Left renal pelvis (tissue), 4 donors: ENCODE data around the gene DDIT4. TPM values are rescaled to one million over a fixed set of nuclear protein-coding genes. Genes with fewer than 3 reads are reported as not detected.

Source experiments
- DNase-seq, 4 donors: peaks; one replicate each; pipeline ENCODE4 v3.0.0-alpha.2; 2013; ENCODE audit warnings: low read depth in 4 of 4, low spot score in 3 of 4
- polyA plus RNA-seq, 4 donors: library from polyadenylated mRNA; unstranded; fragments of 120-200 nt; gene quantifications; one replicate each; pipeline ENCODE4 v1.2.1, GENCODE V29; 2013; ENCODE audit not compliant: insufficient read length in 4 of 4

The DDIT4 gene
- polyA plus RNA-seq, 4 donors, result 35.6 to 68.8 (median 54.1) TPM

DNA sequence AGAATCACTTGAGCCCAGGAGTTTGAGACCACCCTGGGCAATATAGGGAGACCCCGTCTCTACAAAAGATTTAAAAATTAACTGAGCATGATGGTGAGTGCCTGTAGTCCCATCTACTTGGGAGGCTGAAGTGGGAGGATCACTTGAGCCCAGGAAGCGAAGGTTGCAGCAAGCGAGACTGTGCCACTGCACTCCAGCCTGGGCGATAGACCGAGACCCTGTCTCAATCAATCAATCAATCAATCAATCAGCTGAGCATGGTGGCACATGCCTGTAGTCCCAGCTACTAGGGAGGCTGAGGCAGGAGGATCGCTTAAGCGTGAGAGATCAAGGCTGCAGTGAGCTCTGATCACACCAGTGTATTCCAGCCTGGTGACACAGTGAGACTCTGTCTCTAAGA is 40.5 kb downstream of the DDIT4 start:
- no peak for DNase-seq

DNA sequence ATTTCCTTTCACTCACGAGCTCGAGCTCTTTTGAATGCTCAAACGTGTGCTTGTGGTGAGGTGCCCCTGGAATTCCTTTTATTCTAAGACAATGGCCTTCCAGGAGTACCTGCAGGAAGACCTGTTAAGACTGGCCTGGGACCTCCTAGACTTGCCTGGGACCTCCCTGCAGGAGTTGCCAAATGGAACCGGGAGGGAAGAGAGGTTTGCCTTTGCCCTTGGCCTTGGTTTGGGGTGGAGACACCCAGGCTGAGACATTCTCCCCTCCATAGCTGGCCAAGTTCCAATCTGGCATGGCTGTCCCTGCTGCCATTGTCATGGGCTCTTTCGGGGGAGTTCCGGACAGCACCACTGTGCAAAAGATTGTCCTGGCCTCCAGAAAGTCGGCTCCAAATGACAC is 41.3 kb downstream of the DDIT4 start:
- DNase-seq, result no peak

DNA sequence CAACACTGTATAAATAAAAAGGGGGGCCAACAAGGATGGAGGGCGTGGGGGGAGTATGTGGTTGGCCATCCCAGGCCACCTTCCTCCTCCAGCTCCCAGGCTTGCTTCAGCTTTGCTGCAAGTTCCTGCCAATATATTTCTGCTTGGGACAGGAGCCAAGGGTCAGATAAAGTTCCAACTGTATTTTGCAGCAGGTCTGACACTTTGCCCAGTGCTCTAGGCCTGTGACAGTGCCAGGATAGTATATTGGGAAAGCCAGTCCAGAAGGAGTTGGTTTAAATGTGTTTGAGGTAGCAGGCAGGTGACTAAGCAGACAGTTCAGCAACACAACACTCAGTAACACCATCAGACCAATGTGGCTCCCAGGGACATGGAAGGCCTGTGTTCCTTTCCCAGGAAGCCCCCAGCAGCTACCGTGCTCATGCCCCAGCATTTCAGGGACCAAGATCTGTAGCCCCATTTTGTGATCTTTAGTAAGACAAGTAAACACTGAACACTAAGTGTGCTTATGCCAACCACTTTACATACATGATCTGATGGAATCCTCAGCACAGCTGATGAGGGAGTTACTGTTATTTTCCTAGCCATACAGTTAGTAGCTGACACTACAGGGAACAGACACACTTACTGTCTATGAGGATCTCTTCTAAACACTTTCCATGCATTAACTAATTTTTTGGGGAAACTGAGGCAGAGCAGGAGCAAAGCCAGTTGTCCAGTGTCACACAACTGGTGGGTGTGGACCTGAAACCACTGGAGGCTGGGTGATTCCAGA is 42.1 kb downstream of the DDIT4 start:
- DNase-seq, result no peak

DNA sequence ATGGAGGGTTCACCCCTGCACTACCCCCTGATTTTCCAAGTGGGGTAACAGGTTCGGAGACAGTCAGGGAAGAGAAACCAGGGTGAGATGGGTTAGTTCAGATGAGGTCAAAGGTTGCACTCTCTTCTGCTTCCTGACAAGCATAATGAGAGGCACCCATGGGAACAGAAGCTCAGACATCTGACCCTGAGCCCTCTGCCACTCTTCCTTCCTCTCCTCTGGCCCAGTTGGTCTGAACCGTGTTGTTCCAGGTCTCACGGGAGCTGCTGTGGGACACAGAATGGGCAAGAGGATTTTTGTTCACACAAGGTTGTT is 42.6 kb downstream of the DDIT4 start:
- DNase-seq, result no peak

DNA sequence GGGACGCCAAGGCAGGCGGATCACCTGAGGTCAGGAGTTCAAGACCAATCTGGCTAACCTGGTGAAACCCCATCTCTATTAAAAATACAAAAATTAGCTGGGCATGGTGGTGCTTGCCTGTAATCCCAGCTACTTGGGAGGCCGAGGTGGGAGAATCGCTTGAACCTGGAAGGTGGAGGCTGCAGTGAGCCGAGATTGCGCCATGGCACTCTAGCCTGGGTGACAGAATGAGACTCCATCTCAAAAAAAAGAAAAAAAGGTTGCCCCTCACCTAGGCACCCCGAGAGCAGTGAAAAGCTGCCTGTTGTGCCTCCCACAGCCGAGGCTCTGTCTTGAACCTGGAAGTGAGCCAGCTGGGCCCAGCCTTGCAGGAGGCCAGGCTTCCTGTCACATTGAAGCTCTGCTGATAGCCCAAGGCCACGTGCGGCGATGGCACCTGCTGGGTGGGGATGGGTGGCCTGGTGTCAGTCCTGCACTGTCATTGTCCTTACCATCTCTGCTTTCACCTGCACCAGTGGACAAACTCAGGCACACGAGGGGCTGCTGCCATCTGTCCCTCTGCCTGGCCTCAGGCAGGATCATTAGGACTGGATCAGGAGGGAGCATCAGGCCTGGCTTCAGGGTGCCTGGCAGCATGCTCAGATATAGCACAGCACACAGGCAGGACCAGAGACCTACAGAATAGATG is 43.2 kb downstream of the DDIT4 start:
- DNase-seq, result no peak

DNA sequence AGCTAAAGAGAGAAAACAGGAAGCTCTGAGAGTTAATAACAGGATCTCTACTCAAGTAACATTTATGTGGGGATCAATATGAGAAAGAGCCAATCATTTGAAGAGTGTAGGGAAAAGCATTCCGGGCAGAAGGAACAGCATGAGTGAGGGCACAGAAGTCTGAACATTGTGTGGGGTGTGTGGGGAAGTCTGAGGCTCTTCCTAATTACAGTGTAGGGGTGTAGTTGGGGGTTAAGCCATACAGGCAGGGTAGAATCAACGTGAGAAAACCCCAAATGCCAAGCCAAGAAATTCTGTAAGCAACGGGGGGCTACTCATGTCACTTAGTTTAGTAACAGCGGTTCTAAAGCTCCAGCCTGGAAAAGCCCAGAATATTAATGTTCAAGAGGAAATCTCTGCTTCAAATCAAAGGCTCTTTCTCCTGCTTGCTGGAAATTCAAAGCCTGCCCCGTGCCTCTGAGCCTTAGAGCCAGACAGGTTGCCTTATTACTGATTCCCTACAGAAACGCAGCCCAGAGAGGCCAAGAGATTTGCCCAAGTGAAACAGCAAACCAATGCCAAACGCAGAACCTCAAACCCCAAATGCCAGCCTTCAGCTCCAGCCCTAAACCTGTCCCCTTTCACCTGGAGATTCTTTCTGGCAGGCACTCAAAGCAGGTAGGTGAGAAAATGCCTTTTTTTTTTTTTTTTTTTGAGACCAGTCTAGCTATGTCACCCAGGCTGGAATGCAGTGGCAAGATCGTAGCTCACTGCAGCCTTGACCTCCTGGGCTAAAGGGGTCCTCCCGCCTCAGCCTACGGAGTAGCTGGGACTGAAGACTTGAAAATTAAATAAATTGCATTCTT is 44.9 kb downstream of the DDIT4 start:
- no peak for DNase-seq

DNA sequence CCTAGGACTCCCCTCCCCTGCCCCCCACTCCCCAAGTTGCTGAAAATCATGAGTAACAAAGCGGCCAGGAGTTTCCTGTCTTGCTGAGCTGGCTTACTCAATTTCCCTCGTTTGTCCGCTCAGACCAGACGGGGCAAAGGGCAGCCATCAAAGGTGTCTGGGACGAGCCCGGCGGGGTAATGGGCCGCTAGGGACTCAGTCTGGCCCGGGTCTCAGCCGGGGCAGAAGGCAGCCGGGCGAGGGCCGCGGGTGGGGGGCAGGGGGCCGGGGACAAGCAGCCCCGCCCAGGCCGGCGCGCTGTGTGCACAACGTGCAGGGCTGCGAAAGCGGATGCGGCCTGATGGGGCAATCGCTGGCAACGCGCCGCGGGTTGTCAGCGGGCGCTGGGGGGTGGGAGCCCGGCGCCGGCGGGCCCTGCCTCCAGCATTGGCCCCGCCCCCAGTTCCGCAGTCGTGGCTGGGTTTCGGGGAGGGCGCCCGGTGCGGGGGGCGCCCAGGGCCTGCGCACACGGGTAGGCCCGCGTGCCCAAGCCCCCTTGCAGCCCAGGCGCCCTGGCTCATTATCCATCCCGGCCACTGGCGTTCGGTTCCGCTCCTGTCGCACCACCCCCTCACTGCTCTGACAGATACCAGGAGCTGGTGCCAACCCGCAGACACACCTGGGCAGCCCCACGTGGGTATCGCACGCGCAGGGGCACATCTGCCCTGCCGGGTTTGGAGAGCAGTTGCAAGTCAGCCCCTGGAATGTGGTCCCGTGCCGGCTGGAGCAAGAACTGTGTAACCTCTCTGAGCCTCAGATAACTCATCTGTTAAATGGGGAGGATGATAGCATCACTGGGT is 45.9 kb downstream of the DDIT4 start:
- peak in 1 of 4 donors; percentile 71 for DNase-seq

DNA sequence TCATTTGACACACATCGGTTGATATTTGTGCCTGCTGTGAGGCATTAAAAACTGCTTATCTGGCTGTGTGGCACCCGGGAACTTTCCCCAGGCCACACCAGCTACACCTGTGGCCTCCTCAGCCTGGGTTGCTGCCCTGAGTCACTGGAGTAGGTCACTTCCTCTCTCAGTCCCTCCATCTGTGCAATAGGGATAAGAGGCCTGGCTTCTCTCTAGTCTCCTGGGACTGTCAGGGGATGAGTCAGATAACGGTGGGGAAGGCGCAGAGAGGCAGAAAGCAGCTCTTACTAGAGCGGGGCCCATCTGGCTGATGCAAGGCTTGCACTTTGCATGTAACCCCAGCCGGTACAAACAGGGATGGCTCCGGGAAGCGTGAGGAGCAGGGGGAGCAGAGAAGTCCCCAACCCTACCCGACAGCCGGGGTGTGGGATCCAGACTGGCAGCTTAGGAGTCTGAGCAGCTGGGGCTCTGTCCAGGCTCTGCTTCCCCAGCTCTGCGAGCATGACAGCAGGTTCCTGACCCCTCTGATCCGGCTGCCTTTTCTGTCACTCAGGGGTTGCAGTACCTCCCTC is 47.0 kb downstream of the DDIT4 start:
- no peak for DNase-seq

DNA sequence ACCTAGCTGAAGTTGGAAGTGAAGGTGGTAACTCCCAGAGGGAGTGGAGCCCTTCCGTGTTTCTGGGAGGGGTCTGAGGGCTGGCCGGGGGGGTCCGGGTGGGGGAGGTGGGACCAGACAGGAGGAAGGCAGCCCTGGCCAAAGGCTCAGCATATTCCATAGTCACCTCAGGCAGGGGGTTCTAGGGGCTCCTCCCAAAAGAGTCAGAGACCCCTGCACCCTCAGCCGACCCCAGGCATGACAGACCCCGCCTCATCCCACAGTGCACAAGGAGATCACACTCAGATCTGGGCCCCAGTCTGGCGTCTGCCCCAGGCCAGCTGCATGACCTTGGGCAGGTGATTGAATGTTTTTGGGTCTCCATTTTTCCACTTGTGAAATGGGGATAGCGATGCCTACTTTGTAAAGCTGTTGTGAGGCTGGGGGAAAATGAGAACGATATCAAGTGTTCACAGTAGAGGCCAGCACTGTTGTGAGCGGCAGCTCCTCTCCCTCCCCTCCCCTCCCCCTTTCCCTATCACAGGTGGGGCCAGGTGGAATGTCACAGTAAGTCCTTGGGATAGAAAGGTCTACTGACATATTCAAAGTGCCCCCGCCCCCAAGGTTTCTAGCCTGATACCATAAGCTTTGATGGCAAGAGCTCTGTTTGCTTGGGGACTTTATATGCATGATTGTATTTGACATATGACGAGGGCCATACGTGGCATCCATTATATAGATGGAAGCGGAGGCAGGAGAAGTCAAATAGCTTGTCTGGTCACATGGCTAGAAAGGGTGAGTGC is 47.7 kb downstream of the DDIT4 start:
- no peak for DNase-seq

DNA sequence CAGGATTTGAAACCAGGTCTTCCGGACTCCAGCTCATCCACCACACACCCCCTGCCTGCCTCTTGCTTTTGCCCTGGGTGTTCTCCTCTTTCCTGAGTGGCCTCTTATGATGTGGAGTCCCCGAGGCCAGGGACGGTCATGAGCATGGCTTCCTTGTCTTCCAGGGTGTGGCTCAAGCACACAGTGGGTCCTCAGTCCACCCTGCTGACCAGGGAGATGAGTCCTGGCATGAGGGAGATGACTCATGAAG is 48.2 kb downstream of the DDIT4 start:
- DNase-seq, result no peak

DNA sequence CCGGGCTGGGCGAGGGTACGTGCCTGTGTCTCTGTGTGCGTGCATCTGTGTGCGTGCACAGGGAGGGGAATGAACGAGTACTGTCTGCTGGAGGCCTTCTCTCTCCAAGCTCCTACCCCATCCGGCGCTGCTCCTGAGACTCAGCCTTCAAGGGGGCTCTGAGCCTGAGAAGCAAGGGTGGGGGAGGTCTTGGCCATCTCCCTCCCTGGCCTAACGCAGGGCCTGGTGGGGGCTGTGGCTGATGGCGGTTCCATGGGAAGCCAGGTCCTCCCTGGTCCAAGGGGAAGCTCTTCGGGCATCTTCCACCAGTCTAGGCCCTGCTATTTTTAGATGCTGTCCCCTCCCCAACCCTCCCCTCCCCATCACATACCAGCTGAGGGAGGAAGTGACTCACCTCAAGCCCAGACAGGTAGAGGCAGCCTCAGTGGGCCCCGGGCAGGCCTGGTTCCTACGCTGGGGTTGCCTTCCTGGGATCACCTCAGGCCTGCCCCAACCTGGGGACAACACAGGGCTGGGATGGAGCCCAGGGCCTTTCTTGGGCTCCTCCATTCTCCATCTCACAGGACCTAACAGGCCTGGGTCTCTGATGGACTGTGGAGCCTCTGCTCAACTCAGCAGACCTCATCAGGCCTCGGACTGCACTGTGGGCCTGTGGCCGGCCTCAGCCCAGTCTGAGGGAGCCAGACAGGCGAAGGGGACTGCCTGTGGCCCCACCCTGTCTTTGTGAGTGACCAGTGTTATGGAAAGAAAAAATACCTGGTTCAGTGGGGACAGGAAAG is 48.7 kb downstream of the DDIT4 start:
- DNase-seq, result no peak

DNA sequence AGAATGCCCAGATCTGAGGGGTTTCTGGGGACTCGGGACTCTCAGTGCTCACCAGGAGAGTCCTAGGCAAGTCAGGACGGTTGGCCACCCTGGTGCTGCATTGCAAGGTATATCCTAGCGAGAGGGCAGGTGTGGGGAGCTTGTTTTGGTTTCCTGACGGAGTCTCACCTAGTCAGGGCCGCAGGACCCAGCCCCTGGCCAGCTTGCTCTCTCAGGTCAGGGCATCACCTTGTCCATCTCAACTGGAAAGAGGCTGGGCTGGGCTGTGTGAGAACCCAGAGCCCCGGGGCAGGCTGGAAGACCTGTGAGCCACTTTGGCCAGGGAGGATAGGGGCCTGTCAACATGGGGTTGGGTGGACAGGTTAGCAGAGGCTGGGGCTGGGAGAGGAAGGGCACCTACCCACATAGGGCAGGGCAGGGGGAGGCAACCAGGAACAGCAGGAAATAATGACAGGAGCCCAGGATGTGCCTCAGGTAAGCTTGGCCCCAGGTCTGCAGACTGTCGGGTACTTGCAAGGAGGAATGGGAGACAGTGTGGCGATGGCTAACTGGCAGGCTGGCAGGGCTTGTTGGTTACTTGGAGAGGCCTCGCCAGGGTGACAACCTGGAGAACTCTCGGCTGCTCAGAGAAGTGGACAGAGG is 49.5 kb downstream of the DDIT4 start:
- DNase-seq, result no peak

DNA sequence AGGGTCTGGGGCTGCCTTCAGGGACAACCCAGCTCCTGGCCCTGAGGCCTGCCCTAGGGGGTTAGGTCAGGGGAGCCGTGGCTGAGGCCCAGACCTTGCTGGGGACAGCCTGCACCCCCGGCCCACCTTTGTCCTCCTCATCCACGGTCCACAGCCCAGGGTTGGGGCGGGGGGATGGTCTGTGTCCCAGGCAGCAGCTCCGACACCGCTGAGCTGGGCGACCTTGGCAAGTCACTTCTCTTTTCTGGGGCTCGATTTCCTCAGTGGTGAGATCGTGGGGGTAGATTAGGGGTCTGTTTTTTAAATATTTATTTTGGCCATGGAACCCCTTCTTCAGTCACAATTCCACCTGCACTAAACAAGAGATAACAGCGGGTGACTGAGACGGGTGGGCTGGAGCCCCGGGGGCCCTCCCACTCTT is 50.1 kb downstream of the DDIT4 start:
- DNase-seq, result no peak

Other genes with a start within 250 kb of the DDIT4 start
- 100 to 1,000 TPM in 3 of 4 donors, 10 to 100 TPM in 1; 27.1 to 157 (median 138) TPM for gene SPOCK2, start 185.4 kb upstream of the DDIT4 start, polyA plus RNA-seq
- gene ANAPC16, start 57.9 kb upstream of the DDIT4 start, polyA plus RNA-seq, result 100 to 1,000 TPM; 109 to 206 (median 194) TPM
- 10 to 100 TPM; 32.9 to 49.9 (median 42.4) TPM for gene ASCC1, start 57.6 kb upstream of the DDIT4 start, polyA plus RNA-seq
- gene DNAJB12, start 81.0 kb downstream of the DDIT4 start, polyA plus RNA-seq, result 10 to 100 TPM; 28.8 to 42.4 (median 29.5) TPM